ENCODE measurements around the gene INO80D. TPM values are rescaled to one million over a fixed set of nuclear protein-coding genes. Genes with fewer than 3 reads are reported as not detected.

Gene INO80D
- total RNA-seq, 4 donors from 2014 or later = 6.4 to 45.6 (median 23.4) TPM

- Histone ChIP-seq H3K27ac (no peak overlapping the region), H3K27me3 (no peaks in the 10 kb centered on the region), H3K9me3 (no peaks in the 10 kb centered on the region), H3K36me3 (no peaks in the 10 kb centered on the region), H3K4me1 (no peaks in the 10 kb centered on the region), H3K4me3 (no peak overlapping the region)
- intact Hi-C loops (cut with DNase I; ENCODE audit: low total_unique reads) = no loop called here
- DNase-seq = no peak
- TF ChIP-seq POLR2A (IDR thresholded peaks at IDR 0.05) (no peak), CTCF (IDR thresholded peaks at IDR 0.05) (no peak)
Measured at GRCh38 chr2:206075113-206075512, 10.9 kb downstream of the INO80D start.

- no peak overlapping the region for H3K4me3 ChIP-seq
- no peak overlapping the region for H3K27ac ChIP-seq
- H3K27me3 ChIP-seq = no peaks in the 10 kb centered on the region
- H3K4me1 ChIP-seq = no peaks in the 10 kb centered on the region
- H3K36me3 ChIP-seq = no peaks in the 10 kb centered on the region
- no peaks in the 10 kb centered on the region for H3K9me3 ChIP-seq
- no peak for TF ChIP-seq CTCF (IDR thresholded peaks at IDR 0.05)
- TF ChIP-seq POLR2A (IDR thresholded peaks at IDR 0.05) = no peak
- DNase-seq = no peak
- intact Hi-C loops (cut with DNase I; ENCODE audit: low total_unique reads) = no loop called here
Measured at GRCh38 chr2:206071807-206072206, 14.2 kb downstream of the INO80D start.

DNA sequence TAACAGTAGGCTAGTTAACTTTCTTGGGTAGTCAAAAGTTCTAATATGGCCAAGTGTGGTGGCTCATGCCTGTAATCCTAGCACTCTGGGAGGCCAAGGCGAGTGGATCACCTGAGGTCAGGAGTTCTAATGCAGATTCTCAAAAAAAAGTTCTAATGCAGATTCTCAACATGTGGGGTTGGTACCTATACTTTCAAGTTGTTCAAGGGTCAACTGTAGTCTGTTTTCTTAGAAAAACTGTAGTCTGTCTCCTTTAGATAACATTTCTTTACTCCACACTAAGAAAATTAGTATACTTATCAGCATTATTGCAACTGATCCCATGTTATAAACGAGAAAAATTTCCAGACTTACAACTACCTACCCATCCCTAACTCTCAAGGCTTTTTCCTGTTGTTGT, 16.6 kb downstream of the INO80D start:
- TF ChIP-seq POLR2A (IDR thresholded peaks at IDR 0.05) (no peak), CTCF (IDR thresholded peaks at IDR 0.05) (no peak)

DNA sequence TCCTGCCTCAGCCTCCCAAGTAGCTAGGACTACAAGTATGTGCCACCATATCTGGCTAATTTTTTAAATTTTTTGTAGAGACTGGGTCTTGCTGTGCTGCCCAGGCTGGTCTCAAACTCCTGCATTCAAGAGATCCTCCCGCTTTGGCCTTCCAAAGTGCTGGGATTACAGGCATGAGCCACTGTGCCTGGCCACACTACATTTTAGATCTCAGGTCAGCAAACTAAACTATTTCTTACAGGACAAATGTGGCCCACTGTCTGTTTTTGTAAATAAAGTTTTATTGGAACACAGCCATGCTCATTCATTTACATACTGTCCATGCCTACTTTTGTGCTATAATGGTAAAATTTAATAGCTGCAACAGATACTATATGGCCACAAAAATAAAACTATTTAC, 17.8 kb downstream of the INO80D start:
- Histone ChIP-seq H3K4me1 (no peaks in the 10 kb centered on the region), H3K9me3 (no peaks in the 10 kb centered on the region), H3K36me3 (no peaks in the 10 kb centered on the region), H3K27me3 (no peaks in the 10 kb centered on the region), H3K4me3 (no peak overlapping the region), H3K27ac (no peak overlapping the region)
- TF ChIP-seq CTCF (IDR thresholded peaks at IDR 0.05) = no peak
- no peak for TF ChIP-seq POLR2A (IDR thresholded peaks at IDR 0.05)
- DNase-seq = no peak
- intact Hi-C loops (cut with DNase I; ENCODE audit: low total_unique reads) = no loop called here

More for the DNA sequence above, 16.6 kb downstream of the INO80D start:
- H3K9me3 ChIP-seq = no peaks in the 10 kb centered on the region
- H3K27ac ChIP-seq = no peak overlapping the region
- H3K36me3 ChIP-seq = no peaks in the 10 kb centered on the region
- DNase-seq = no peak
- H3K27me3 ChIP-seq = no peaks in the 10 kb centered on the region
- intact Hi-C loops (cut with DNase I; ENCODE audit: low total_unique reads) = no loop called here
- H3K4me3 ChIP-seq = no peak overlapping the region
- H3K4me1 ChIP-seq = no peaks in the 10 kb centered on the region

DNA sequence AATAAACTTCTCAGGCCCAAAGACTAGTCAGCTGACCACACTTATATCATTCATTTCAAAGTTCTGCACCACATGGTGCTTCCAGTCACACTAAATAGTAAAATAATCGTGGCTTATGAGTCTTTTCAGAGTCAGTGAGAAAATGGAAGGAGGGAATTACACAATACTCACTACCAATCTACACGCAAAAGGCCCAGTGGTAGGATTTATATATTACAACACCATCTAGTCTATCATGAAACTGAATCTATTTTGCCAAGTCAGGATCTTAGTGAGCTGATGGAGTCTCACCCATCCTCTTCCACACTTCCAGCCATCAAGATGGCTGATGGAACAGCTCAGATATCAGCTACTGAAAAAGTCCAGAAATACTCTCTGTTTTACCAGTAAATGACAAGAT, 21.9 kb downstream of the INO80D start:
- intact Hi-C loops (cut with DNase I; ENCODE audit: low total_unique reads) = no loop called here
- Histone ChIP-seq H3K27me3 (no peaks in the 10 kb centered on the region), H3K27ac (no peak overlapping the region), H3K9me3 (no peaks in the 10 kb centered on the region), H3K4me1 (no peaks in the 10 kb centered on the region), H3K36me3 (no peaks in the 10 kb centered on the region), H3K4me3 (no peak overlapping the region)
- no peak for TF ChIP-seq CTCF (IDR thresholded peaks at IDR 0.05)
- TF ChIP-seq POLR2A (IDR thresholded peaks at IDR 0.05) = no peak
- no peak for DNase-seq

All from uterus (tissue), 4 donors.